OCI-LY3 (cell line): ENCODE measurements around the gene SRSF7.
A peak's percentile ranks its signal among the peaks of the same experiment; 100 is the strongest.

ENCODE experiments used
- H2AFZ ChIP-seq: fragments of 200-600, 300-600 bp; shearing (Covaris generic); 2 replicates; pipeline ENCODE4 v1.6.0; 2014; ENCODE audit warnings: antibody characterized with exemption, low read depth, low read length
- H3K27ac ChIP-seq: fragments of 200-600, 300-600 bp; sonication (generic); 2 replicates; pipeline ENCODE4 v1.5.1; 2014; ENCODE audit warnings: mild to moderate bottlenecking, low read length, moderate library complexity, mixed read lengths
- H3K27me3 ChIP-seq: fragments of 200-600, 300-600 bp; sonication (generic); 2 replicates; pipeline ENCODE4 v1.6.1; 2014; ENCODE audit warnings: low read depth, low read length, mixed read lengths
- H3K36me3 ChIP-seq: fragments of 200-600, 300-600 bp; sonication (generic); replicated peaks from 2 replicates; pipeline ENCODE3; 2014; ENCODE audit warnings: low read depth, low read length, mixed read lengths
- H3K4me1 ChIP-seq: fragments of 300-600, 200-600 bp; sonication (generic); 2 replicates; pipeline ENCODE4 v1.6.1; 2014; ENCODE audit warnings: low read length, mixed read lengths
- H3K4me2 ChIP-seq: fragments of 200-600, 300-600 bp; sonication (generic); 2 replicates; pipeline ENCODE4 v1.6.1; 2014; ENCODE audit warnings: low read length, mixed read lengths
- H3K4me3 ChIP-seq: fragments of 300-600, 200-600 bp; sonication (generic); 2 replicates; pipeline ENCODE4 v1.5.1; 2014; ENCODE audit warnings: antibody characterized with exemption, mild to moderate bottlenecking, low read length, moderate library complexity
- H3K79me2 ChIP-seq: fragments of 300-600, 200-600 bp; shearing (Covaris generic); 2 replicates; pipeline ENCODE4 v1.6.1; 2014; ENCODE audit warnings: mild to moderate bottlenecking, low read length, mixed read lengths
- H3K9ac ChIP-seq: fragments of 300-600, 200-600 bp; shearing (Covaris generic); 2 replicates; pipeline ENCODE4 v1.6.0; 2014; ENCODE audit warnings: mild to moderate bottlenecking, low read length, moderate library complexity
- H3K9me3 ChIP-seq: fragments of 200-600, 300-600 bp; shearing (Covaris generic); 2 replicates; pipeline ENCODE4 v1.6.1; 2014; ENCODE audit warnings: low read length, mixed read lengths; ENCODE audit not compliant: insufficient read depth
- H4K20me1 ChIP-seq: fragments of 200-600, 300-600 bp; sonication (generic); 2 replicates; pipeline ENCODE4 v1.6.1; 2016; ENCODE audit warnings: low read length, mixed read lengths; ENCODE audit not compliant: insufficient read depth
- EZH2phosphoT487 ChIP-seq: fragments of 200-600 bp; shearing (Covaris generic); IDR thresholded peaks from 2 replicates; pipeline ENCODE4 v1.6.1; 2018; ENCODE audit warnings: antibody characterized with exemption, mixed run types, low read depth
- TF ChIP-seq, protein P1 (sequence below): fragments of 200-600, 300-600 bp; sonication (generic); IDR thresholded peaks from 2 replicates; pipeline ENCODE4 v1.5.1; 2014; ENCODE audit warnings: antibody characterized with exemption, low read length, low read depth

Gene SRSF7

GRCh38 chr2:38731090-38731489 is 20.1 kb downstream of the SRSF7 start:
- no peaks in the 10 kb centered on the region for H3K79me2 ChIP-seq
- H3K9ac ChIP-seq = no peak overlapping the region
- no peak overlapping the region for H3K4me2 ChIP-seq
- peaks cover 4% of the 10 kb centered on the region for H3K36me3 ChIP-seq
- H2AFZ ChIP-seq = no peak overlapping the region
- peaks cover 42% of the 10 kb centered on the region for H3K4me1 ChIP-seq
- no peaks in the 10 kb centered on the region for H3K27me3 ChIP-seq
- TF ChIP-seq EZH2phosphoT487 = no peak
- TF ChIP-seq, protein P1, sequence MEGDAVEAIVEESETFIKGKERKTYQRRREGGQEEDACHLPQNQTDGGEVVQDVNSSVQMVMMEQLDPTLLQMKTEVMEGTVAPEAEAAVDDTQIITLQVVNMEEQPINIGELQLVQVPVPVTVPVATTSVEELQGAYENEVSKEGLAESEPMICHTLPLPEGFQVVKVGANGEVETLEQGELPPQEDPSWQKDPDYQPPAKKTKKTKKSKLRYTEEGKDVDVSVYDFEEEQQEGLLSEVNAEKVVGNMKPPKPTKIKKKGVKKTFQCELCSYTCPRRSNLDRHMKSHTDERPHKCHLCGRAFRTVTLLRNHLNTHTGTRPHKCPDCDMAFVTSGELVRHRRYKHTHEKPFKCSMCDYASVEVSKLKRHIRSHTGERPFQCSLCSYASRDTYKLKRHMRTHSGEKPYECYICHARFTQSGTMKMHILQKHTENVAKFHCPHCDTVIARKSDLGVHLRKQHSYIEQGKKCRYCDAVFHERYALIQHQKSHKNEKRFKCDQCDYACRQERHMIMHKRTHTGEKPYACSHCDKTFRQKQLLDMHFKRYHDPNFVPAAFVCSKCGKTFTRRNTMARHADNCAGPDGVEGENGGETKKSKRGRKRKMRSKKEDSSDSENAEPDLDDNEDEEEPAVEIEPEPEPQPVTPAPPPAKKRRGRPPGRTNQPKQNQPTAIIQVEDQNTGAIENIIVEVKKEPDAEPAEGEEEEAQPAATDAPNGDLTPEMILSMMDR = no peak
- no peak overlapping the region for H3K4me3 ChIP-seq
- H4K20me1 ChIP-seq = no peaks in the 10 kb centered on the region
- H3K9me3 ChIP-seq = no peaks in the 10 kb centered on the region
- no peak overlapping the region for H3K27ac ChIP-seq

- Histone ChIP-seq H4K20me1 (no peaks in the 10 kb centered on the region), H3K9me3 (no peaks in the 10 kb centered on the region), H3K4me2 (peak overlapping the region; percentile 15; the same call in 1 of the 2 replicates), H3K4me1 (peaks cover 62% of the 10 kb centered on the region), H3K79me2 (no peaks in the 10 kb centered on the region), H3K9ac (no peak overlapping the region), H3K36me3 (peaks cover 4% of the 10 kb centered on the region), H3K4me3 (no peak overlapping the region), H3K27ac (no peak overlapping the region; the same call in 1 of the 2 replicates), H3K27me3 (no peaks in the 10 kb centered on the region), H2AFZ (no peak overlapping the region)
- TF ChIP-seq EZH2phosphoT487 = no peak
- TF ChIP-seq, protein P1 = no peak
Observed at GRCh38 chr2:38728694-38729093, 22.5 kb downstream of the SRSF7 start.

GRCh38 chr2:38727661-38728060 is 23.5 kb downstream of the SRSF7 start:
- TF ChIP-seq EZH2phosphoT487 = no peak
- TF ChIP-seq, protein P1 = no peak
- 0 out of 2 replicates have a peak overlapping the region, but pooled peaks have one; percentile 2 for H3K4me2 ChIP-seq
- peaks cover 64% of the 10 kb centered on the region for H3K4me1 ChIP-seq
- H3K36me3 ChIP-seq = peaks cover 4% of the 10 kb centered on the region
- H3K27me3 ChIP-seq = no peaks in the 10 kb centered on the region
- no peak overlapping the region for H2AFZ ChIP-seq
- no peaks in the 10 kb centered on the region for H3K79me2 ChIP-seq
- no peaks in the 10 kb centered on the region for H4K20me1 ChIP-seq
- H3K9ac ChIP-seq = no peak overlapping the region
- H3K9me3 ChIP-seq = no peaks in the 10 kb centered on the region
- H3K27ac ChIP-seq = peak overlapping the region; percentile 31; the same call in 1 of the 2 replicates
- no peak overlapping the region for H3K4me3 ChIP-seq

DNA sequence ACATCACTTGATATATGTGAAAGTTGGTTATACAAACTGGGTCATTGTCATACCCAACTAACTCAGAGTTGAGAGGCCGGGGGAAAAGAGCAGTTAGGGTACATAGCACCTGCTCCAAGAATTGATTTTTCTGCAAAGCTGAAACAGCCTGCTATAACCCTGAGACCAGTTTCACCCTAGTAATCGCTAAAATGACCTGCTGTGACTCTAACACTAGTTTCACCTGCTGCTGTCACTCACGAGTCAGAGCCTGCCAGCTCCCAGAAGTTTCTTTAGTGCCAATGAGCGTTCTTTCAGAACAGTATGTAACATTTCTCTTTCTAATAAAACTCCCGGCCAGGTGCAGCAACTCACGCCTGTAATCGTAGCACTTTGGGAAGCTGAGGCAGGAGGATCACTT is 28.0 kb downstream of the SRSF7 start:
- Histone ChIP-seq H3K9ac (peak overlapping the region; percentile 50), H3K36me3 (no peaks in the 10 kb centered on the region), H3K79me2 (no peaks in the 10 kb centered on the region), H4K20me1 (no peaks in the 10 kb centered on the region), H3K4me2 (peak overlapping the region; percentile 89), H3K4me1 (peaks cover 85% of the 10 kb centered on the region), H3K4me3 (peak overlapping the region; percentile 70), H3K27me3 (no peaks in the 10 kb centered on the region), H2AFZ (no peak overlapping the region), H3K27ac (peak overlapping the region; percentile 99), H3K9me3 (no peaks in the 10 kb centered on the region)
- TF ChIP-seq, protein P1 = no peak
- no peak for TF ChIP-seq EZH2phosphoT487
